Heart left ventricle (tissue), 13 donors: ENCODE results near the gene SLC26A11.

Source experiments
- CTCF ChIP-seq, 12 donors: fragments of 200-600 bp; sonication (generic) in 4 of 12; IDR thresholded peaks; one replicate each; pipeline versions ENCODE4 v1.5.0 to v1.8.0; 2018 to 2022; ENCODE audit warnings: antibody characterized with exemption in 12 of 12, mild to moderate bottlenecking in 5 of 12
- POLR2A ChIP-seq, 2 donors: fragments of 450-650 bp; IDR thresholded peaks; one replicate each; pipeline ENCODE4 v1.6.1; 2017; ENCODE audit warnings: antibody characterized with exemption in 2 of 2, mild to moderate bottlenecking in 2 of 2, moderate library complexity in 2 of 2
- donor health status: ischemic (EF 13 %, LVEDD 7.1; RV severe dilation, severe dysfunction).
- donor health status: DM: no; HTN: yes; CAD: no.
- donor health status: DM: no; HTN: no; CAD: no.
- donor health status: ischemic (EF 25% LVEDD 6.9; RV normal size, moderate dysfunction).
- donor health status: ischemic (EF 25% LVEDD 5.7; RV mildly dilated, moderate dysfunction).
- donor health status: ischemic (EF 35%, LVEDD 5.7; RV mildly dilated, moderate dysfunction).
- donor health status: nonischemic (EF 11% LVEDD 7.7; RV severe dilation, severe dysfunction).
- donor health status: DM: yes; HTN: yes; CAD: no.
- donor health status: PGD.
- donor health status: ischemic (EF 29% LVEDD 5.4; RV normal size, mild dysfunction).
- donor health status: nonischemic (EF 23%, LVEDD 6.1; RV moderate dilation, normal function).

GRCh38 chr17:80246726-80247125, 26.5 kb downstream of the SLC26A11 start:
- TF ChIP-seq CTCF (IDR thresholded peaks at IDR 0.05) = no peak
- TF ChIP-seq POLR2A (IDR thresholded peaks at IDR 0.05) = no peak
